ENCODE results near the gene RNF166. TPM values are rescaled to one million over a fixed set of nuclear protein-coding genes. Genes with fewer than 3 reads are reported as not detected.
A peak's percentile ranks its signal among the peaks of the same experiment; 100 is the strongest.

The RNF166 gene
- total and polyA plus RNA-seq, 2 donors (not counting 3 experiments of a cell fraction or from before 2014, with no cell fraction given), result 27.6 to 38.8 TPM

- FAIRE-seq, result no peak
These were observed 25.0 kb downstream of the RNF166 start for GRCh38 chr16:88681084-88681680.

More at GRCh38 chr16:88681084-88681680, 25.0 kb downstream of the RNF166 start:
- Histone ChIP-seq H3K36me3 (ENCODE audit: control insufficient read depth in 2 of 2, extremely low read depth in 1 of 2, insufficient read depth in 2 of 2, low read length in 2 of 2) (no peaks in the 10 kb centered on the region), H3K9me1 (replicated peaks; ENCODE audit: control insufficient read depth, extremely low read depth, insufficient read depth, low read length) (no peaks in the 10 kb centered on the region), H2AFZ (ENCODE audit: low read depth, low read length) (no peak overlapping the region), H3K4me3 (replicated peaks in 1 of 3; ENCODE audit: insufficient read depth in 1 of 3, low read depth in 1 of 3, low read length in 3 of 3) (no peak overlapping the region), H3K9me3 (replicated peaks; ENCODE audit: control insufficient read depth, insufficient read depth, low read length) (no peaks in the 10 kb centered on the region), H3K27ac (ENCODE audit: insufficient read depth, low read depth, low read length) (no peak overlapping the region), H4K20me1 (replicated peaks; ENCODE audit: control insufficient read depth, extremely low read depth, insufficient read depth, low read length) (no peaks in the 10 kb centered on the region), H3K4me2 (ENCODE audit: insufficient read depth, low read length) (no peak overlapping the region), H3K4me1 (ENCODE audit: control insufficient read depth, extremely low read depth, insufficient read depth, low read length) (peaks cover 3% of the 10 kb centered on the region), H3K79me2 (ENCODE audit: control insufficient read depth, insufficient read depth, low read length) (no peaks in the 10 kb centered on the region), H3K9ac (replicated peaks; ENCODE audit: extremely low read depth, insufficient read depth, low read length) (no peak overlapping the region), H3K27me3 (ENCODE audit: control insufficient read depth in 2 of 2, insufficient read depth in 2 of 2, low read length in 2 of 2) (no peaks in the 10 kb centered on the region)
- intact Hi-C loops (cut with micrococcal nuclease) (no loop called here), dilution Hi-C loops (cut with MboI; ENCODE audit: extremely low pct_ligation_motif_present, low sequenced_read_pairs) (no loop called here)
- BruUV-seq (replicated peaks), result no TSS peak
- peak; percentile 12 to 44 for TF ChIP-seq CTCF (IDR thresholded peaks at IDR 0.05; ENCODE audit: extremely low read depth in 1 of 2, insufficient read depth in 1 of 2, low read depth in 1 of 2, low read length in 2 of 2)
- no peak for TF ChIP-seq JUN (IDR thresholded peaks at IDR 0.05; ENCODE audit: borderline replicate concordance, insufficient read depth, insufficient read length, low read depth)
- POLR2A ChIA-PET, result no interaction called here
- CTCF ChIA-PET, result no interaction called here
- DNase-seq (ENCODE audit: low read depth, low spot score), result no peak

Data from endothelial cell of umbilical vein (primary cell).